PFSK-1 (cell line): Measurements from ENCODE around the gene DOCK8.

Experiments used
- POLR2AphosphoS5 ChIP-seq: IDR thresholded peaks from 2 replicates; pipeline ENCODE4 v1.6.1; 2012; ENCODE audit warnings: low read depth, mild to moderate bottlenecking, control low read depth, low read length, moderate library complexity
- SIN3A ChIP-seq: IDR thresholded peaks from 2 replicates; pipeline ENCODE4 v1.6.1; 2012; ENCODE audit warnings: mild to moderate bottlenecking, low read length, moderate library complexity, borderline replicate concordance; ENCODE audit not compliant: insufficient read depth
- TAF1 ChIP-seq: IDR thresholded peaks from 2 replicates; pipeline ENCODE4 v1.6.1; 2012; ENCODE audit warnings: low read length, control low read depth, borderline replicate concordance; ENCODE audit not compliant: insufficient read depth
- TF ChIP-seq, protein P1 (sequence below), 2 experiments: IDR thresholded peaks; 2 replicates each; pipeline versions ENCODE4 v1.6.1 to v1.8.0; 2011 to 2012; ENCODE audit warnings: low read depth in 2 of 2, low read length in 2 of 2, control low read depth in 1 of 2, inconsistent platforms in 1 of 2, mild to moderate bottlenecking in 1 of 2, moderate library complexity in 1 of 2; ENCODE audit not compliant: insufficient read depth in 1 of 2

DNA sequence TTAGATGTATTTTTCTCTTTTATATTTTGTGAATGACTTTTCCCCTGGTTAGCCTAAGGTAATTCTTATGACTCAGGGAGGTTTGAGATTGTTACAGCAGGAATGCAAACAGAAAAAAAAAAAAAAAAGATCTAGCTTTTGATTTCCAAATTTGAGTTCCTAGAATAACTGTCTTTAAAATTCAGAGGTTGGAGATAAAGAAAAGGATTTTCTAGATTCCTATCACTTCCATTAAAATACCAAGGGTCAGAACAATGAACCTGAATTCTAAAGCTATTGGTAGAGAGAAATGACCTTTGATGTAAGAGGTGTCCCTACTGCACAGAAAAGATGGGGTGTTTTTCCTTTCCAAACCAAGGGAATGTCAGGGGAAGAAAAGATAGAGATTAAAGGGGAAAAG is 262.5 kb downstream of the DOCK8 start:
- TF ChIP-seq TAF1 (no peak), SIN3A (no peak), POLR2AphosphoS5 (no peak)
- TF ChIP-seq, protein P1, sequence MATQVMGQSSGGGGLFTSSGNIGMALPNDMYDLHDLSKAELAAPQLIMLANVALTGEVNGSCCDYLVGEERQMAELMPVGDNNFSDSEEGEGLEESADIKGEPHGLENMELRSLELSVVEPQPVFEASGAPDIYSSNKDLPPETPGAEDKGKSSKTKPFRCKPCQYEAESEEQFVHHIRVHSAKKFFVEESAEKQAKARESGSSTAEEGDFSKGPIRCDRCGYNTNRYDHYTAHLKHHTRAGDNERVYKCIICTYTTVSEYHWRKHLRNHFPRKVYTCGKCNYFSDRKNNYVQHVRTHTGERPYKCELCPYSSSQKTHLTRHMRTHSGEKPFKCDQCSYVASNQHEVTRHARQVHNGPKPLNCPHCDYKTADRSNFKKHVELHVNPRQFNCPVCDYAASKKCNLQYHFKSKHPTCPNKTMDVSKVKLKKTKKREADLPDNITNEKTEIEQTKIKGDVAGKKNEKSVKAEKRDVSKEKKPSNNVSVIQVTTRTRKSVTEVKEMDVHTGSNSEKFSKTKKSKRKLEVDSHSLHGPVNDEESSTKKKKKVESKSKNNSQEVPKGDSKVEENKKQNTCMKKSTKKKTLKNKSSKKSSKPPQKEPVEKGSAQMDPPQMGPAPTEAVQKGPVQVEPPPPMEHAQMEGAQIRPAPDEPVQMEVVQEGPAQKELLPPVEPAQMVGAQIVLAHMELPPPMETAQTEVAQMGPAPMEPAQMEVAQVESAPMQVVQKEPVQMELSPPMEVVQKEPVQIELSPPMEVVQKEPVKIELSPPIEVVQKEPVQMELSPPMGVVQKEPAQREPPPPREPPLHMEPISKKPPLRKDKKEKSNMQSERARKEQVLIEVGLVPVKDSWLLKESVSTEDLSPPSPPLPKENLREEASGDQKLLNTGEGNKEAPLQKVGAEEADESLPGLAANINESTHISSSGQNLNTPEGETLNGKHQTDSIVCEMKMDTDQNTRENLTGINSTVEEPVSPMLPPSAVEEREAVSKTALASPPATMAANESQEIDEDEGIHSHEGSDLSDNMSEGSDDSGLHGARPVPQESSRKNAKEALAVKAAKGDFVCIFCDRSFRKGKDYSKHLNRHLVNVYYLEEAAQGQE (IDR thresholded peaks at IDR 0.05; ENCODE audit: insufficient read depth in 1 of 2, low read depth in 2 of 2, low read length in 2 of 2) = no peak
